ENCODE measurements around the gene FAM163A. TPM values are rescaled to one million over a fixed set of nuclear protein-coding genes. Genes with fewer than 3 reads are reported as not detected.

Gene FAM163A
- polyA plus RNA-seq, 3 donors = not detected

GRCh38 chr1:179825206-179825605 is 82.1 kb downstream of the FAM163A start:
- no peak for DNase-seq
- H3K27me3 ChIP-seq (ENCODE audit: control insufficient read depth in 2 of 2, insufficient read depth in 2 of 2, low read length in 2 of 2) = no peaks in the 10 kb centered on the region
- H3K9ac ChIP-seq (ENCODE audit: insufficient read depth, low read length, poor library complexity, severe bottlenecking) = no peak overlapping the region
- Mint-ChIP-seq H3K27ac (no peak overlapping the region), H3K36me3 (no peaks in the 10 kb centered on the region), H3K27me3 (ENCODE audit: low read depth in 3 of 3) (peaks cover 0 to 1% (median 0%) of the 10 kb centered on the region in 3 donors), H3K4me1 (peaks cover 25% of the 10 kb centered on the region), H3K9me3 (no peaks in the 10 kb centered on the region), H3K4me3 (no peak overlapping the region)
- no peak overlapping the region for H3K27ac ChIP-seq (ENCODE audit: low read depth in 1 of 2, low read length in 2 of 2)
- 100% methylated on average over 4 of the region's 8 CpGs for WGBS (ENCODE audit: insufficient coverage)
- no peak overlapping the region for H3K4me2 ChIP-seq (replicated peaks; ENCODE audit: extremely low read depth, low read length, poor library complexity, severe bottlenecking)
- no peaks in the 10 kb centered on the region for H4K20me1 ChIP-seq (ENCODE audit: insufficient read depth, low read length)
- peaks cover 5 to 8% of the 10 kb centered on the region in 2 donors for H3K4me1 ChIP-seq (ENCODE audit: control insufficient read depth in 1 of 2, insufficient read depth in 2 of 2, low read length in 2 of 2)
- no peak overlapping the region for H3K4me3 ChIP-seq (replicated peaks in 1 of 3; ENCODE audit: low read depth in 2 of 3, low read length in 3 of 3)
- H3K36me3 ChIP-seq (replicated peaks in 1 of 2; ENCODE audit: control insufficient read depth in 1 of 2, insufficient read depth in 2 of 2, low read length in 2 of 2) = no peaks in the 10 kb centered on the region
- no peaks in the 10 kb centered on the region for H3K9me3 ChIP-seq (replicated peaks in 1 of 2; ENCODE audit: control insufficient read depth in 1 of 2, insufficient read depth in 1 of 2, low read length in 2 of 2)
- intact Hi-C loops (cut with micrococcal nuclease) = no loop called here
- no peaks in the 10 kb centered on the region for H3K79me2 ChIP-seq (ENCODE audit: insufficient read depth, low read length)
- peak overlapping the region; percentile 46 for H2AFZ ChIP-seq (ENCODE audit: insufficient read depth, low read depth, low read length, poor library complexity, severe bottlenecking)
- TF ChIP-seq CTCF (IDR thresholded peaks at IDR 0.05) = no peak

- H3K27me3 Mint-ChIP-seq (ENCODE audit: low read depth in 3 of 3) = peaks cover 0 to 3% (median 0%) of the 10 kb centered on the region in 3 donors
- Histone ChIP-seq H2AFZ (ENCODE audit: insufficient read depth, low read depth, low read length, poor library complexity, severe bottlenecking) (no peak overlapping the region), H3K4me1 (ENCODE audit: control insufficient read depth in 1 of 2, insufficient read depth in 2 of 2, low read length in 2 of 2) (peaks cover 5 to 8% of the 10 kb centered on the region in 2 donors), H3K4me3 (replicated peaks in 1 of 3; ENCODE audit: low read depth in 2 of 3, low read length in 3 of 3) (no peak overlapping the region), H3K4me2 (replicated peaks; ENCODE audit: extremely low read depth, low read length, poor library complexity, severe bottlenecking) (no peak overlapping the region), H3K27me3 (ENCODE audit: control insufficient read depth in 2 of 2, insufficient read depth in 2 of 2, low read length in 2 of 2) (no peaks in the 10 kb centered on the region), H3K36me3 (replicated peaks in 1 of 2; ENCODE audit: control insufficient read depth in 1 of 2, insufficient read depth in 2 of 2, low read length in 2 of 2) (no peaks in the 10 kb centered on the region), H3K79me2 (ENCODE audit: insufficient read depth, low read length) (no peaks in the 10 kb centered on the region), H3K27ac (ENCODE audit: low read depth in 1 of 2, low read length in 2 of 2) (no peak overlapping the region), H4K20me1 (ENCODE audit: insufficient read depth, low read length) (no peaks in the 10 kb centered on the region), H3K9me3 (replicated peaks in 1 of 2; ENCODE audit: control insufficient read depth in 1 of 2, insufficient read depth in 1 of 2, low read length in 2 of 2) (no peaks in the 10 kb centered on the region), H3K9ac (ENCODE audit: insufficient read depth, low read length, poor library complexity, severe bottlenecking) (no peak overlapping the region)
- intact Hi-C loops (cut with micrococcal nuclease) = no loop called here
- H3K4me3 Mint-ChIP-seq = no peak overlapping the region
- DNase-seq = no peak
- no peaks in the 10 kb centered on the region for H3K36me3 Mint-ChIP-seq
- H3K4me1 Mint-ChIP-seq = peaks cover 18% of the 10 kb centered on the region
- no peaks in the 10 kb centered on the region for H3K9me3 Mint-ChIP-seq
- H3K27ac Mint-ChIP-seq = no peak overlapping the region
- WGBS (ENCODE audit: insufficient coverage) = 91% methylated on average over 10 of the region's 13 CpGs
- no peak for TF ChIP-seq CTCF (IDR thresholded peaks at IDR 0.05)
These were observed 82.8 kb downstream of the FAM163A start for GRCh38 chr1:179825798-179826460.
